Activated CD4-positive, CD25-positive, alpha-beta regulatory T cell (primary cell): ENCODE measurements around the gene KCNA2.

ENCODE experiments used
- DNase-seq, 4 experiments: peaks; one replicate each; lab custom pipeline; 2025; lab: John Stamatoyannopoulos, UW

KCNA2 gene

GRCh38 chr1:110602466-110602865 is 3.7 kb downstream of the KCNA2 start:
- DNase-seq: no peak

GRCh38 chr1:110601332-110601731 is 4.8 kb downstream of the KCNA2 start:
- no peak for DNase-seq

- DNase-seq: no peak
Measured at GRCh38 chr1:110600716-110601115, 5.4 kb downstream of the KCNA2 start.

- DNase-seq: no peak
Measured at GRCh38 chr1:110597966-110598365, 8.2 kb downstream of the KCNA2 start.

- no peak for DNase-seq
Measured at GRCh38 chr1:110596312-110596711, 9.8 kb downstream of the KCNA2 start.

GRCh38 chr1:110595353-110595710 is 10.8 kb downstream of the KCNA2 start:
- no peak for DNase-seq

- DNase-seq: no peak
Measured at GRCh38 chr1:110594456-110595352, 11.5 kb downstream of the KCNA2 start.

- DNase-seq: no peak
Measured at GRCh38 chr1:110593902-110594301, 12.3 kb downstream of the KCNA2 start.

GRCh38 chr1:110591956-110592355 is 14.2 kb downstream of the KCNA2 start:
- no peak for DNase-seq

- DNase-seq: no peak
Measured at GRCh38 chr1:110588991-110589390, 17.2 kb downstream of the KCNA2 start.

- DNase-seq: no peak
Measured at GRCh38 chr1:110588486-110588885, 17.7 kb downstream of the KCNA2 start.

- no peak for DNase-seq
Measured at GRCh38 chr1:110587906-110588305, 18.3 kb downstream of the KCNA2 start.

GRCh38 chr1:110585481-110585880 is 20.7 kb downstream of the KCNA2 start:
- no peak for DNase-seq

- no peak for DNase-seq
Measured at GRCh38 chr1:110584045-110584444, 22.1 kb downstream of the KCNA2 start.

- DNase-seq: no peak
Measured at GRCh38 chr1:110583505-110583904, 22.7 kb downstream of the KCNA2 start.

- no peak for DNase-seq
Measured at GRCh38 chr1:110582378-110582777, 23.8 kb downstream of the KCNA2 start.

GRCh38 chr1:110581682-110582145 is 24.4 kb downstream of the KCNA2 start:
- DNase-seq: no peak

GRCh38 chr1:110580244-110580643 is 25.9 kb downstream of the KCNA2 start:
- no peak for DNase-seq

- DNase-seq: no peak
Measured at GRCh38 chr1:110579460-110579859, 26.7 kb downstream of the KCNA2 start.

- DNase-seq: no peak
Measured at GRCh38 chr1:110576441-110576840, 29.7 kb downstream of the KCNA2 start.

- DNase-seq: no peak
Measured at GRCh38 chr1:110573314-110573713, 32.8 kb downstream of the KCNA2 start.

- no peak for DNase-seq
Measured at GRCh38 chr1:110572751-110573150, 33.4 kb downstream of the KCNA2 start.

GRCh38 chr1:110570901-110571300 is 35.3 kb downstream of the KCNA2 start:
- DNase-seq: no peak

GRCh38 chr1:110570307-110570706 is 35.9 kb downstream of the KCNA2 start:
- DNase-seq: no peak
